Stomach (tissue), 4 donors: ENCODE measurements around the gene A1CF.
"Not testable (repeated sequence)": the region's sequence is repeated elsewhere in the genome, so short reads cannot be mapped to it uniquely, and the experiment has no call there.

Experiments
- EP300 ChIP-seq: sonication (generic); formaldehyde crosslinking; IDR thresholded peaks from one replicate; pipeline ENCODE4 v1.6.1; 2017; ENCODE audit warnings: antibody characterized with exemption
- POLR2A ChIP-seq, 4 donors: fragments of 450-650 bp; IDR thresholded peaks; one replicate each; pipeline ENCODE4 v1.6.1; 2016; ENCODE audit warnings: antibody characterized with exemption in 4 of 4, control low read depth in 2 of 4, mild to moderate bottlenecking in 1 of 4, moderate library complexity in 1 of 4
- POLR2AphosphoS5 ChIP-seq, 3 donors: sonication (generic); formaldehyde crosslinking; IDR thresholded peaks; one replicate each; pipeline ENCODE4 v1.6.1; 2016; ENCODE audit warnings: antibody characterized with exemption in 3 of 3
- TF ChIP-seq, protein P1 (sequence below), 7 experiments: fragments of 450-650 bp in 4 of 7; fragments of 200-600 bp in 3 of 7; sonication (generic) in 3 of 7; IDR thresholded peaks; one replicate each; pipeline ENCODE4 v1.5.1; 2016 to 2019; ENCODE audit warnings: antibody characterized with exemption in 7 of 7, control low read depth in 2 of 7, mild to moderate bottlenecking in 1 of 7

DNA sequence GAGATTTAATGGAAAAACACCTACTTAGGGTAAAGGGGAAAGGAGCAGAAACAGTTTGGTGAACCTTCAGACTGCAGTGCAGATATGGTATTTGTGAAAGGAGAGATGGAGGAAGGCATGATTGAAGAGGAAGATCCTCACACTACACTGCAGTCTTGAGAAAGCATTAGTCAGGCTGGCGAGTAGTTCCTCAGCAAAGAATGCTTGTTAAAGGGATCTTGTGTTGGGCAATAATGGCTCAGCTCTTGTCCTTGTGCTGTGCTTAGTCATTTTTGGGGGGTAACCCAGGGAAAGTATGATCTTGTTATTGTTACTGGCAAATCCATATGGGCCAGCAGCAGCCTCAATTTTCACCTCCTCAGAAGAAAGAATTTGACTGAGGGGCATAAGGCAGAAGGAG is 105.4 kb downstream of the A1CF start:
- TF ChIP-seq POLR2AphosphoS5 (IDR thresholded peaks at IDR 0.05); POLR2A (IDR thresholded peaks at IDR 0.05); EP300: not testable (repeated sequence)
- TF ChIP-seq, protein P1, sequence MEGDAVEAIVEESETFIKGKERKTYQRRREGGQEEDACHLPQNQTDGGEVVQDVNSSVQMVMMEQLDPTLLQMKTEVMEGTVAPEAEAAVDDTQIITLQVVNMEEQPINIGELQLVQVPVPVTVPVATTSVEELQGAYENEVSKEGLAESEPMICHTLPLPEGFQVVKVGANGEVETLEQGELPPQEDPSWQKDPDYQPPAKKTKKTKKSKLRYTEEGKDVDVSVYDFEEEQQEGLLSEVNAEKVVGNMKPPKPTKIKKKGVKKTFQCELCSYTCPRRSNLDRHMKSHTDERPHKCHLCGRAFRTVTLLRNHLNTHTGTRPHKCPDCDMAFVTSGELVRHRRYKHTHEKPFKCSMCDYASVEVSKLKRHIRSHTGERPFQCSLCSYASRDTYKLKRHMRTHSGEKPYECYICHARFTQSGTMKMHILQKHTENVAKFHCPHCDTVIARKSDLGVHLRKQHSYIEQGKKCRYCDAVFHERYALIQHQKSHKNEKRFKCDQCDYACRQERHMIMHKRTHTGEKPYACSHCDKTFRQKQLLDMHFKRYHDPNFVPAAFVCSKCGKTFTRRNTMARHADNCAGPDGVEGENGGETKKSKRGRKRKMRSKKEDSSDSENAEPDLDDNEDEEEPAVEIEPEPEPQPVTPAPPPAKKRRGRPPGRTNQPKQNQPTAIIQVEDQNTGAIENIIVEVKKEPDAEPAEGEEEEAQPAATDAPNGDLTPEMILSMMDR (IDR thresholded peaks at IDR 0.05): not testable (repeated sequence)
